PFSK-1 (cell line): Measurements from ENCODE around the gene USF3.

Experiments used
- POLR2AphosphoS5 ChIP-seq: IDR thresholded peaks from 2 replicates; pipeline ENCODE4 v1.6.1; 2012; ENCODE audit warnings: low read depth, mild to moderate bottlenecking, control low read depth, low read length, moderate library complexity
- TAF1 ChIP-seq: IDR thresholded peaks from 2 replicates; pipeline ENCODE4 v1.6.1; 2012; ENCODE audit warnings: low read length, control low read depth, borderline replicate concordance; ENCODE audit not compliant: insufficient read depth

- TF ChIP-seq POLR2AphosphoS5 (no peak), TAF1 (no peak)
Observed at GRCh38 chr3:113696658-113697499, 437 bp upstream of the USF3 start.
